OCI-LY7 (cell line): Measurements from ENCODE around the gene PIGO.

Experiments used
- EZH2phosphoT487 ChIP-seq: fragments of 200-600 bp; sonication (generic); IDR thresholded peaks from 2 replicates; pipeline ENCODE4 v1.6.1; 2018; ENCODE audit warnings: low read depth, borderline replicate concordance, mild to moderate bottlenecking, mixed run types, antibody characterized with exemption, low read length, moderate library complexity, mixed read lengths
- TF ChIP-seq, protein P1 (sequence below): fragments of 200-600 bp; sonication (generic); conservative IDR thresholded peaks from 2 replicates; pipeline ENCODE4 v1.5.1; 2014; ENCODE audit warnings: mild to moderate bottlenecking, antibody characterized with exemption, low read length, moderate library complexity, mixed read lengths

- TF ChIP-seq, protein P1, sequence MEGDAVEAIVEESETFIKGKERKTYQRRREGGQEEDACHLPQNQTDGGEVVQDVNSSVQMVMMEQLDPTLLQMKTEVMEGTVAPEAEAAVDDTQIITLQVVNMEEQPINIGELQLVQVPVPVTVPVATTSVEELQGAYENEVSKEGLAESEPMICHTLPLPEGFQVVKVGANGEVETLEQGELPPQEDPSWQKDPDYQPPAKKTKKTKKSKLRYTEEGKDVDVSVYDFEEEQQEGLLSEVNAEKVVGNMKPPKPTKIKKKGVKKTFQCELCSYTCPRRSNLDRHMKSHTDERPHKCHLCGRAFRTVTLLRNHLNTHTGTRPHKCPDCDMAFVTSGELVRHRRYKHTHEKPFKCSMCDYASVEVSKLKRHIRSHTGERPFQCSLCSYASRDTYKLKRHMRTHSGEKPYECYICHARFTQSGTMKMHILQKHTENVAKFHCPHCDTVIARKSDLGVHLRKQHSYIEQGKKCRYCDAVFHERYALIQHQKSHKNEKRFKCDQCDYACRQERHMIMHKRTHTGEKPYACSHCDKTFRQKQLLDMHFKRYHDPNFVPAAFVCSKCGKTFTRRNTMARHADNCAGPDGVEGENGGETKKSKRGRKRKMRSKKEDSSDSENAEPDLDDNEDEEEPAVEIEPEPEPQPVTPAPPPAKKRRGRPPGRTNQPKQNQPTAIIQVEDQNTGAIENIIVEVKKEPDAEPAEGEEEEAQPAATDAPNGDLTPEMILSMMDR = no peak
- TF ChIP-seq EZH2phosphoT487 = no peak
These were observed 20.1 kb upstream of the PIGO start for GRCh38 chr9:35116539-35116897.
